Measurements from ENCODE around the gene C17orf113. TPM values are rescaled to one million over a fixed set of nuclear protein-coding genes. Genes with fewer than 3 reads are reported as not detected.
"Not testable (repeated sequence)": the region's sequence is repeated elsewhere in the genome, so short reads cannot be mapped to it uniquely, and the experiment has no call there.

C17orf113 gene
- total RNA-seq, 1 donor from 2014 or later: 4.5 TPM

DNA sequence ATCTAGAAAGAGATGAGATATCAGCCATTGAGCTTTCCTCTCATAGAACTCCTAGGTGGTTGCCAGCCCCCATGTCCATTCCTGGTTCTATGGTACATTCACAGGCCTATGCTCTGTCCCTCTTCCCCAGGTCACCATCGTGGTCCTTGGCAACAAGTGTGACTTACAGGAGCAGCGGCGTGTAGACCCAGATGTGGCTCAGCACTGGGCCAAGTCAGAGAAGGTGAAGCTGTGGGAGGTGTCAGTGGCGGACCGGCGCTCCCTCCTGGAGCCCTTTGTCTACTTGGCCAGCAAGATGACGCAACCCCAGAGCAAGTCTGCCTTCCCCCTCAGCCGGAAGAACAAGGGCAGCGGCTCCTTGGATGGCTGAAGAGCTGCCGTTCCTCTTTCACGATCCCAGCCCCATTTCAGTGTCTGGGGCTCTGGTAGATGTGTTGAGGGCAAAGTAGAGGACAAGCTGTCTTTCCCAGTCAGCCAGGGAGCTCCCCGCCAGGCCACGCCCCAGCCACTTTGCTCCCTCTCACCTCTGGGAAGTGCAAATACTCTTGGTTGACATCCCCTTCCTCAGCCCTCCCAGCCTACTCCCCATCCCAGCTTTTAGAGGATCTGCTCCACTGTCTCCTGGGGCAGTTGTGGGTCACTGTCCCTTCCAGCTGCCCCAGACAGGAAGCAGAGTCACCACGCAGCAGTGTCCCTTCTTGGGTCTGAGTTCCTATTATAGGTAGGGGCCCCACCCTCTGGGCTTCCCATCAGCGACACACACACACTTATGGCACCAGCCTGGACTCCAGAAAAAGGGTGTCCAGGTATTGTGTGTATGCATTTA, 26.7 kb downstream of the C17orf113 start:
- intact Hi-C loops (cut with micrococcal nuclease): loop anchor here (1.0 to 2.0 kb wide), 3 partner anchors 27 to 159 kb away; partner anchors contain the start of genes C17orf113 and CNP

DNA sequence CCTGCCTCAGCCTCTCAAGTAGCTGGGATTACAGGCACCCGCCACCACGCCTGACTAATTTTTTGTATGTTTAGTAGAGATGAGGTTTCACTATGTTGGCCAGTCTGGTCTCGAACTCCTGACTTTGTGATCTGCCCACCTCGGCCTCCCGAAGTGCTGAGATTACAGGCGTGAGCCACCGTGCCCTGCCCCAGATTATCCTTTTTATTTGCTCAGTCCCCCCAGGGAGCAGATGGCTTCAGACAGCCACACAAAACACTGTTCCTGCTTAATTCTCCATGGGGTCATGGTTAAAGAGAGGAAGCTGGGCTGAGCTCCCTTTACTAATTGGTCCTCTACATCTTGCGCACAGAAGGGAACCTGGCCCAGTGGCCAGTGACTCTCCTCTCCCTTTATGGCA, 29.6 kb downstream of the C17orf113 start:
- H3K4me3 Mint-ChIP-seq: peak overlapping the region; percentile 88
- intact Hi-C loops (cut with micrococcal nuclease); DNase-seq; ATAC-seq (ENCODE audit: low read depth); H3K9me3 Mint-ChIP-seq; H3K27me3 Mint-ChIP-seq; H3K27ac Mint-ChIP-seq: not testable (repeated sequence)
- ChIA-PET POLR2A (interaction anchor here (1.1 to 1.9 kb wide), 6 partner anchors 9 to 174 kb away, joined by 3 to 10 read pairs (median 5); partner anchors contain the start of genes CNP and GHDC), CTCF (interaction anchor here (0.8 to 2.1 kb wide), 6 partner anchors 16 to 97 kb away, joined by 3 to 10 read pairs (median 4); no protein-coding TSS in a partner anchor)
- peaks cover 47% of the 10 kb centered on the region for H3K36me3 Mint-ChIP-seq (ENCODE audit: low read depth)
- H3K4me1 Mint-ChIP-seq: peaks cover 65% of the 10 kb centered on the region

More for the DNA sequence above, 26.7 kb downstream of the C17orf113 start:
- no peaks in the 10 kb centered on the region for H3K9me3 Mint-ChIP-seq
- CTCF ChIA-PET: interaction anchor here (0.7 kb wide), 2 partner anchors 28 to 94 kb away, joined by 3 to 4 read pairs; no protein-coding TSS in a partner anchor
- peaks cover 38% of the 10 kb centered on the region for H3K36me3 Mint-ChIP-seq (ENCODE audit: low read depth)
- TF ChIP-seq, protein P1, sequence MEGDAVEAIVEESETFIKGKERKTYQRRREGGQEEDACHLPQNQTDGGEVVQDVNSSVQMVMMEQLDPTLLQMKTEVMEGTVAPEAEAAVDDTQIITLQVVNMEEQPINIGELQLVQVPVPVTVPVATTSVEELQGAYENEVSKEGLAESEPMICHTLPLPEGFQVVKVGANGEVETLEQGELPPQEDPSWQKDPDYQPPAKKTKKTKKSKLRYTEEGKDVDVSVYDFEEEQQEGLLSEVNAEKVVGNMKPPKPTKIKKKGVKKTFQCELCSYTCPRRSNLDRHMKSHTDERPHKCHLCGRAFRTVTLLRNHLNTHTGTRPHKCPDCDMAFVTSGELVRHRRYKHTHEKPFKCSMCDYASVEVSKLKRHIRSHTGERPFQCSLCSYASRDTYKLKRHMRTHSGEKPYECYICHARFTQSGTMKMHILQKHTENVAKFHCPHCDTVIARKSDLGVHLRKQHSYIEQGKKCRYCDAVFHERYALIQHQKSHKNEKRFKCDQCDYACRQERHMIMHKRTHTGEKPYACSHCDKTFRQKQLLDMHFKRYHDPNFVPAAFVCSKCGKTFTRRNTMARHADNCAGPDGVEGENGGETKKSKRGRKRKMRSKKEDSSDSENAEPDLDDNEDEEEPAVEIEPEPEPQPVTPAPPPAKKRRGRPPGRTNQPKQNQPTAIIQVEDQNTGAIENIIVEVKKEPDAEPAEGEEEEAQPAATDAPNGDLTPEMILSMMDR (IDR thresholded peaks at IDR 0.05): no peak
- POLR2A ChIA-PET: interaction anchor here (0.7 to 2.9 kb wide), 4 partner anchors 57 to 98 kb away, joined by 3 to 11 read pairs (median 5); partner anchors contain the start of genes CNP, DHX58 and KAT2A
- H3K27ac Mint-ChIP-seq: peak overlapping the region; percentile 89
- H3K4me1 Mint-ChIP-seq: peaks cover 43% of the 10 kb centered on the region
- no peaks in the 10 kb centered on the region for H3K27me3 Mint-ChIP-seq
- no peak overlapping the region for H3K4me3 Mint-ChIP-seq
- no peak for ATAC-seq (ENCODE audit: low read depth)
- no peak for DNase-seq

DNA sequence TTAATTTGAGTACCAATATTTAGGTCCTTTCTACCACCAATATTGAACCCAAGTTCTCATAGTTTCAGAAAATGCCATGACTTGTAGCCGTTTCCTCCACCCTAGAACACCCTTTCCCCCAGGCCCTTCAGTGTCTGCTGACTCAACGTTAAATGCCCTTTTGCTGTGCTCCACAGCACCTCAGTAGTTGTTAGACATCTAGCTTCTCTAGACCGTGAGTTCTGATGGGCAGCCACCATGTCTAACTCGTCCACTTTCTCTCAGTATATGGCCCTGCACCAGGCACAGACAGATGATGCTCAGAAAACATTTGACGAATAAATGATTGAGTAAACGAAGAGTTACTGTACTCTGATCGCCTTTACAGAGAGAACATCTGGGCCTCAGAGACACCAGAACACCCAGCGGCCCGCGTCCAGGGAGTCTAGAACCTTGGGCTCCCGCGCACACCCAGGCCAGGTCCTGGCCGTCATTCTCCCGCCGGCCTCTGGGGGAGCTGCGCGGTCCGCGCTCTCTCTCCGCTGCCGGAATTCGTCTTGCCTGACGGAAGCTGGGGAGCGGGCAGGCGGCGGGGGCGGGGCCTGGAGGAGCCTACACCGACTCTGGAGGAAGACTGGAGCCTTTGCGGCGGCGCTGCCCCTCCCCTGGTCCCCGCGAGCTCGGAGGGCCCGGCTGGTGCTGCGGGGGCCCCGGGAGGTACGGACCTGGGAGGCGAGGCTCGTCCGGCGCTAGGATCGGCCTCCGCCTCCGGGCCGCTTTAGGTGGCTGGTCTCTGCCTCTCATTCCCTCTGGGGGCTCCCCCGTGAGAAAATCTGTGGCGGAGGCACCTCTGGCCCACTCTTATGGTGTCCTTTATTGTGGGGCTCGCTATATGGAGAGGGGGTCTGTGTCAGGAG, 30.6 kb downstream of the C17orf113 start, which contains the start of gene NKIRAS2:
Gene NKIRAS2 (plus strand): TSS at position 582 of the 896 bp plus-strand sequence. CDS start 1,488 bp downstream, outside the sequence.
- H3K4me1 Mint-ChIP-seq: peaks cover 70% of the 10 kb centered on the region
- intact Hi-C loops (cut with micrococcal nuclease): loop anchor here (10.0 kb wide), 1 partner anchor 265 kb away; the partner anchor contains the start of gene STAT5A
- peak within 1 kb of the TSS; percentile 82 for H3K27ac Mint-ChIP-seq
- no peaks in the 10 kb centered on the region for H3K27me3 Mint-ChIP-seq
- TF ChIP-seq, protein P1 (IDR thresholded peaks at IDR 0.05): no peak
- peak; percentile 77 for ATAC-seq (ENCODE audit: low read depth)
- peaks cover 49% of the 10 kb centered on the region for H3K36me3 Mint-ChIP-seq (ENCODE audit: low read depth)
- CTCF ChIA-PET: interaction anchor here (0.6 to 2.1 kb wide), 11 partner anchors 11 to 211 kb away, joined by 3 to 10 read pairs (median 3); partner anchors contain the start of gene ACLY
- no peaks in the 10 kb centered on the region for H3K9me3 Mint-ChIP-seq
- POLR2A ChIA-PET: interaction anchor here (0.7 to 1.9 kb wide), 14 partner anchors 10 to 175 kb away, joined by 3 to 17 read pairs (median 4); partner anchors contain the start of genes CNP, DHX58 and GHDC
- peak within 1 kb of the TSS; percentile 100 for H3K4me3 Mint-ChIP-seq
- peak; percentile 91 for DNase-seq

DNA sequence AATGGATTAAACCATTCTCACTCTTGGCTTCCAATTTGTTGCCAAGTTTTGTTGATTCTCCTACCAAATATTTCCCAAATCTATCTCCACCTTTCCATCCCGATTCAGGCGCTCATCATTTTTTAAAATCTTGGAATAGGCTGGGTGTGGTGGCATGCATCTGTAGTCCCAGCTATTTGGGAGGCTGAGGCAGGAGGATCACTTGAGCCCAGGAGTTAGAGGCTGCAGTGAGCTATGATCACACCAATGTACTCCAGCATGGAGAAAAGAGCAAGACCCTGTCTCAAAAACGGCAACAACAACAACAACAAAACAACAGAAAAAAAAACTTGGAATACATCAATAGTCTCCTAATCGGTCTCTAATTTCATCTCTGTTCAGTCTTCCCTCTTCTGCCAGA, 31.4 kb downstream of the C17orf113 start:
- ChIA-PET POLR2A (interaction anchor here (1.1 to 2.7 kb wide), 2 partner anchors 28 to 94 kb away, joined by 3 to 46 read pairs; partner anchors contain the start of gene DHX58), CTCF (interaction anchor here (1.3 to 2.1 kb wide), 4 partner anchors 12 to 93 kb away, joined by 3 to 9 read pairs (median 6); partner anchors contain the start of genes CNP and DHX58)
- DNase-seq (no peak), ATAC-seq (ENCODE audit: low read depth) (no peak)
- intact Hi-C loops (cut with micrococcal nuclease): loop anchor here (10.0 kb wide), 1 partner anchor 266 kb away; the partner anchor contains the start of gene STAT5A
- TF ChIP-seq, protein P1 (IDR thresholded peaks at IDR 0.05): no peak
- peaks cover 42% of the 10 kb centered on the region for H3K36me3 Mint-ChIP-seq (ENCODE audit: low read depth)
- peak overlapping the region; percentile 82 for H3K27ac Mint-ChIP-seq
- peak overlapping the region; percentile 100 for H3K4me3 Mint-ChIP-seq
- no peaks in the 10 kb centered on the region for H3K9me3 Mint-ChIP-seq
- peaks cover 63% of the 10 kb centered on the region for H3K4me1 Mint-ChIP-seq
- no peaks in the 10 kb centered on the region for H3K27me3 Mint-ChIP-seq

All from activated B cell treated with CpG ODN at 0.5 μM for 24 hours (primary cell).